ENCODE results near the gene IL31RA.

DNA sequence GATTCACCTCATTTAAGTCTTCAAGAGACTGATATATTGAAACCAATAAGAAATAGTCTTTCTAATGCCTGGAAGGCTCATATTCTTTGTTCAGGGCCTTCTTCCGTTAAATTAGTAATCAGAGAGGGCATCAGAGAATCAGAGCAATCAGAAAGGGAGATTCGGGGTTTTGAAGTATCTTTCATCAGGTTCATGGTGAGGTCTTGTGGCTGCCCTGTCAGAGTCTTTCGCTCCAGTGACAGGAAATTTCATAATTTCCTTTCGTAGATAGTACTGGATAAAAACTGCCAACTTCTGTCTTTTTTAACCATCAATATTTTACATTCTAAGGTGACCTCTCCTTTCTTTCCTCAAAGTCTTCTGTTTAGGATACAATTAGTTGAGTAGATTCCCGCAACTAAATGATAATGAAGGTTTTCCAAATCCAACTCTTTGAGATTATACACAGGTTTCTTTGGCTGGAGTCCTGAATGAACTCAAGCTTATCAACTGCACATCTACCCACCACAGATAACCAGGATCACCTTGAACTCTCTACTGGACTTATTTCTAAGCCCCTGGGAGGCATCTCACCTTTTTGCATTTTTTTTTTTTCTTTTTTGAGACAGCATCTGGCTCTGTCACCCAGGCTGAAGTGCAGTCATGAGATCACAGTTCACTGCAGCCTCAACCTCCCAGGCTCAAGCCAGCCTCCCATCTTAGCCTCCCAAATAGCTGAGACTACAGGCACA lies 5.5 kb downstream of the IL31RA start:
- TF ChIP-seq, protein P1, sequence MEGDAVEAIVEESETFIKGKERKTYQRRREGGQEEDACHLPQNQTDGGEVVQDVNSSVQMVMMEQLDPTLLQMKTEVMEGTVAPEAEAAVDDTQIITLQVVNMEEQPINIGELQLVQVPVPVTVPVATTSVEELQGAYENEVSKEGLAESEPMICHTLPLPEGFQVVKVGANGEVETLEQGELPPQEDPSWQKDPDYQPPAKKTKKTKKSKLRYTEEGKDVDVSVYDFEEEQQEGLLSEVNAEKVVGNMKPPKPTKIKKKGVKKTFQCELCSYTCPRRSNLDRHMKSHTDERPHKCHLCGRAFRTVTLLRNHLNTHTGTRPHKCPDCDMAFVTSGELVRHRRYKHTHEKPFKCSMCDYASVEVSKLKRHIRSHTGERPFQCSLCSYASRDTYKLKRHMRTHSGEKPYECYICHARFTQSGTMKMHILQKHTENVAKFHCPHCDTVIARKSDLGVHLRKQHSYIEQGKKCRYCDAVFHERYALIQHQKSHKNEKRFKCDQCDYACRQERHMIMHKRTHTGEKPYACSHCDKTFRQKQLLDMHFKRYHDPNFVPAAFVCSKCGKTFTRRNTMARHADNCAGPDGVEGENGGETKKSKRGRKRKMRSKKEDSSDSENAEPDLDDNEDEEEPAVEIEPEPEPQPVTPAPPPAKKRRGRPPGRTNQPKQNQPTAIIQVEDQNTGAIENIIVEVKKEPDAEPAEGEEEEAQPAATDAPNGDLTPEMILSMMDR (IDR thresholded peaks at IDR 0.05), result no peak
- no peak for TF ChIP-seq EP300 (IDR thresholded peaks at IDR 0.05)
- TF ChIP-seq POLR2A (IDR thresholded peaks at IDR 0.05), result no peak
